Large intestine (tissue), 3 donors: ENCODE measurements around the gene TLX2. TPM values are rescaled to one million over a fixed set of nuclear protein-coding genes. Genes with fewer than 3 reads are reported as not detected.
A peak's percentile ranks its signal among the peaks of the same experiment; 100 is the strongest.

ENCODE experiments used
- DNase-seq, 2 donors: peaks; one replicate each; pipeline versions ENCODE4 v3.0.0 to v3.0.0-alpha.2; 2013
- H3K27ac ChIP-seq: one replicate; pipeline ENCODE4 v1.5.1; 2013; ENCODE audit warnings: low read length
- H3K27me3 ChIP-seq: 2 replicates; pipeline ENCODE4 v1.6.1; 2013; ENCODE audit warnings: low read length; ENCODE audit not compliant: control insufficient read depth, insufficient read depth
- H3K36me3 ChIP-seq: 2 replicates; pipeline ENCODE4 v1.6.1; 2013; ENCODE audit warnings: low read length; ENCODE audit not compliant: control insufficient read depth, insufficient read depth
- H3K4me1 ChIP-seq: one replicate; pipeline ENCODE4 v1.6.1; 2013; ENCODE audit warnings: low read length; ENCODE audit not compliant: control insufficient read depth, insufficient read depth
- H3K4me3 ChIP-seq: one replicate; pipeline ENCODE4 v1.5.1; 2013; ENCODE audit warnings: low read length
- H3K9me3 ChIP-seq: one replicate; pipeline ENCODE4 v1.6.1; 2013; ENCODE audit warnings: mild to moderate bottlenecking, low read depth, low read length, moderate library complexity; ENCODE audit not compliant: control insufficient read depth
- WGBS: methylation state at CpG from one replicate; pipeline ENCODE4 v1.1.5; 2013; ENCODE audit warnings: low lambda C conversion rate; ENCODE audit not compliant: insufficient coverage; 5-methylcytosine and 5-hydroxymethylcytosine counted together
- polyA plus RNA-seq: library from polyadenylated mRNA; unstranded; fragments of 120-200 nt; gene quantifications from one replicate; pipeline ENCODE4 v1.2.1, GENCODE V29; 2013

The TLX2 gene
- polyA plus RNA-seq, 1 donor, result 5.0 TPM

DNA sequence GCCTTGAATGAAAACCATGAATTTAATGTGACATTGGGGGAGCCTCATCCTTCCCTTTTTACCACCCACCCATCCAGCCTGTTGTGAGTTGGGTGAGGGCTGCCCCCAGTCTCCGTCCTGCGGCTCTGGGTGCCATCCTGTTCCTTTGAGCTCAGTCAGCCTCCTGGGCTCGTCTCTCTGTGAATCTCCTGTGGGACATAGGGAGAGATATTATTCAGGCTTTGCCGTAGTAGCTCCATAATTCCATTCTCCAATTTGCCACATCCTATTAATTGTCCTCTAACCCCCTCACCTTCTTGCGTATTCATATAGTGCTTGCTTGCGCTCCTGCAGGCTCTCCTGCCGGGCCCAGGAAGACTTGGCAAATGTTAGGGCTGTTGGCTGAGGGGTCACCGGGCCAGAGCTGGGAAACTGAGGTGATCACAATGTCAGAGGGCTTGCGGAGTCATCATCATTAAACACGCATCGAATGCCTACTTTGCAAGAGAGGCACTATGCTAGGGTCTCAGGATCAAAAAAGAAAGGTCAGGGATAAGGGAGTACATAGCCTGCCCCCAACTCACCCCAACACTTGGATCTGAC is 12.5 kb downstream of the TLX2 start:
- H3K27ac ChIP-seq, result no peak overlapping the region
- no peaks in the 10 kb centered on the region for H3K9me3 ChIP-seq
- WGBS, result no CpG with 5 or more reads among the region's 11 CpGs
- H3K36me3 ChIP-seq, result peaks cover 26% of the 10 kb centered on the region
- DNase-seq, result no peak
- H3K4me1 ChIP-seq, result peaks cover 15% of the 10 kb centered on the region
- H3K4me3 ChIP-seq, result no peak overlapping the region
- no peaks in the 10 kb centered on the region for H3K27me3 ChIP-seq

DNA sequence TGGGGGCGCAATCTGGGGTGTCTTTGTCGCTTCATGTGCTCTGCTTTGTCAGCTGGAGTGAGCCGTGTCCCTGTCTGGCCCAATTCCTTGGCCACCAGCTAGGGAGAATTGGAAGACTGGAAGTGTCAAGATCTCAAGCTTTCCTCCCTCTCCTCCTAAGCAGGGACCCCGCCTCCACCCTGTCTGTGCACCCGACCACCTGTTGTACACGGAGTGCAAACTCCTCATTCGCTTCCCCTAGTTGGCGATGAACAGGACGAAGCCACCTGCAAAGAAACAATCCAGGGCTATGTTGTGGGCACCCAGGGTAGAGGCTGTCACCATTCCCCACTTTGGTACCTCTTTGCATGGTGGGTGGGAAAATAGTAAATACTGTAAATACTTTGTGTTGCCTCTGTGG is 13.5 kb downstream of the TLX2 start:
- Histone ChIP-seq H3K27ac (no peak overlapping the region), H3K4me3 (no peak overlapping the region), H3K27me3 (no peaks in the 10 kb centered on the region), H3K36me3 (peaks cover 30% of the 10 kb centered on the region), H3K9me3 (no peaks in the 10 kb centered on the region), H3K4me1 (peaks cover 15% of the 10 kb centered on the region)
- WGBS, result no CpG with 5 or more reads among the region's 9 CpGs
- no peak for DNase-seq

DNA sequence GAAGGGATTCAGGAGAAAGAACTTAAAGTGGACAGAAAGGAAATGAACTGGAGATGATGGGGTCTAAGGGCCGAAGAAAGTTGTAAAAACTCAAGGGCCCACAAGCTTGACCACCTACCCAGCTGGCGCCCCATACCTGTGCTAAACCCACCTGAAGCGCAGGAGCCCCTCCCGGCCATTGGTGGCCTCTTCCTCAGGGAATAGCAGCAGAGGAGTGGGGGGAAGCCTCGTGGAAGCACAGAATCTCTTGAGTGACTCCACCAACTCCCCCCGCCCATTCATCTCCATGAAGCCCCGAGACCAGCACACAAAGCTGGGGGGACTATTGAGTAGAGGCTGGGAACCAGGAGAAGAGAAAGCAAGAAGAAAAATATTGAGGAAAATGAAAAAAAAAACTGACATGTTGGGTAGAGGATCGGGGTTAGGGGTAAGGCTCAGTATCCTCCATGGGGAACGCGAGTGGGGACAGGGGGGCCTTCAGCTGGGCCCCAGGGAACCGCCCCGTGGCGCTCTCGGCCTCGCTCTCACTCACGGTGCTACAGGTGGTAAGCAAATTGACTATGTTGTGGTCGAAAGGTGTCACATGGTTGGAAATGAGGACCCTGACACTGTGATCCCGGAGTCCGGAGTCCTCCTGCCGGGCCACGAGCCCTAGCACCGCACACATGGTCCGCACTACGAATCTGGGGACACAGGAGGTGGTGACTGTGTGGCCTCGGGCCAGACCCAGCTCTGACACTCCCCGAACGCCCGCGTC is 14.5 kb downstream of the TLX2 start:
- H3K27ac ChIP-seq, result peak overlapping the region; percentile 91
- H3K4me1 ChIP-seq, result peaks cover 15% of the 10 kb centered on the region
- H3K36me3 ChIP-seq, result peaks cover 35% of the 10 kb centered on the region
- 30% methylated on average over 2 of the region's 29 CpGs for WGBS
- H3K9me3 ChIP-seq, result no peaks in the 10 kb centered on the region
- no peaks in the 10 kb centered on the region for H3K27me3 ChIP-seq
- H3K4me3 ChIP-seq, result peak overlapping the region; percentile 96
- DNase-seq, result no peak

DNA sequence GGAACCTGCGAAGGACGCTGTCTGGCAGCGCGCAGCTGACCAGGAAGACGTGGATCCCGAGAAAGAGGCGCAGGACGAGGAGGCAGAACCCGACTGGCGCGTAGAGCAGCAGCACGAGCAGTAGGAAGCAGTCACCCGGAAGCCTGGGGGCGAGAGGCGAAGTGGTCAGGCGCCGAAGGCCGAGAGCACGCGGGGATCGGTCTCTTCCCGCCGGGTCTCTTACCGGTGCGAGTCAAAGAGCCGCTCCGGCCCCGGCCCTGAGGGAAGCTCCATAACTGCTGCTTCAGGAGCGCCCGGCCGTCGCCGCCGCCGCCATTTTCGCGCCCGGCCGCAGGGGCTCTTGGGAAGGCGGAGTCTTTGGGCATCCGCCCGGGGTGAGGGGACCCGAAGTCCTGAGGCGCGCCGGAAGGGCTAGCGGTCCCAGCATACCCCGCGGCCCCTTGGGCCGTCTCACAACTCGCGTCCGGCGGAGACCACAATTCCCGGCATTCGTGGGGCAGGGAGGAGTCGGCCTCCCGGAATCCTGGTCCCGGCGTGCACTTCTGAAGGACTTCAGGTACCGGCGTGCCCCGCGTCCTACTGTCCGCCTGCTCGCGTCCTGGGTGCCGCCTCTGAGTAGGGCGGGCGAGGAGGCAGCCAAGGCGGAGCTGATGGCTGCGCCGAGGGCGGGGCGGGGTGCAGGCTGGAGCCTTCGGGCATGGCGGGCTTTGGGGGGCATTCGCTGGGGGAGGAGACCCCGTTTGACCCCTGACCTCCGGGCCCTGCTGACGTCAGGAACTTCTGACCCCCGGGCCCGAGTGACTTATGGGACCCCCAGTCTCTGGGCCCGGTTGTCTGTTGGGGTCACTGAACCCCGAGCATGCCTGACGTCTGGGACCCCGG is 15.3 kb downstream of the TLX2 start, which contains the start of the genes AUP1 and HTRA2:
AUP1 (minus strand) TSS at position 350 of the 882 bp plus-strand sequence; CDS start at position 273, 77 bp downstream.
HTRA2 (plus strand) TSS at position 577 of the 882 bp plus-strand sequence; CDS start at position 651, 74 bp downstream.
- peaks cover 15% of the 10 kb centered on the region for H3K4me1 ChIP-seq
- WGBS, result no CpG with 5 or more reads among the region's 87 CpGs
- H3K4me3 ChIP-seq, result peak within 1 kb of the TSS; percentile 96
- H3K27me3 ChIP-seq, result no peaks in the 10 kb centered on the region
- H3K9me3 ChIP-seq, result no peaks in the 10 kb centered on the region
- H3K36me3 ChIP-seq, result peaks cover 35% of the 10 kb centered on the region
- H3K27ac ChIP-seq, result peak within 1 kb of the TSS; percentile 91
- DNase-seq, result peak; percentile 99 to 100

DNA sequence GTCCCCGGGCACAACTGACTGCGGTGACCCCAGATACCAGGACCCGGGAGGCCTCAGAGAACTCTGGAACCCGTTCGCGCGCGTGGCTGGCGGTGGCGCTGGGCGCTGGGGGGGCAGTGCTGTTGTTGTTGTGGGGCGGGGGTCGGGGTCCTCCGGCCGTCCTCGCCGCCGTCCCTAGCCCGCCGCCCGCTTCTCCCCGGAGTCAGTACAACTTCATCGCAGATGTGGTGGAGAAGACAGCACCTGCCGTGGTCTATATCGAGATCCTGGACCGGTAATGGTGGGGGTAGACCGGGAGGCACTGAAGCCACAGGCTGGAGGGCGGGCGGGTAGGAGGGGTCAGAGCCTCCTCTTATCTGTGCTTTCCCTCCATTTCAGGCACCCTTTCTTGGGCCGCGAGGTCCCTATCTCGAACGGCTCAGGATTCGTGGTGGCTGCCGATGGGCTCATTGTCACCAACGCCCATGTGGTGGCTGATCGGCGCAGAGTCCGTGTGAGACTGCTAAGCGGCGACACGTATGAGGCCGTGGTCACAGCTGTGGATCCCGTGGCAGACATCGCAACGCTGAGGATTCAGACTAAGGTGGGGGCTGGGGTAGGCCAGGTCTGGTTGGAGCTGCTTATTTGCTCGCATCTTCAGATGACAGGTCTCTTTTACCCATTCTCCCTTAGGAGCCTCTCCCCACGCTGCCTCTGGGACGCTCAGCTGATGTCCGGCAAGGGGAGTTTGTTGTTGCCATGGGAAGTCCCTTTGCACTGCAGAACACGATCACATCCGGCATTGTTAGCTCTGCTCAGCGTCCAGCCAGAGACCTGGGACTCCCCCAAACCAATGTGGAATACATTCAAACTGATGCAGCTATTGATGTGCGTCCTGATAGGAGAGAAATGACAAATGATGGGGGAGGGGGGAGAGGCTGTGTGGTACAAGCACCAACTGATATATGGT is 16.3 kb downstream of the TLX2 start:
- peaks cover 35% of the 10 kb centered on the region for H3K36me3 ChIP-seq
- DNase-seq, result peak in 1 of 2 donors; percentile 70
- peak overlapping the region; percentile 96 for H3K4me3 ChIP-seq
- H3K9me3 ChIP-seq, result no peaks in the 10 kb centered on the region
- H3K27ac ChIP-seq, result peak overlapping the region; percentile 55
- no CpG with 5 or more reads among the region's 54 CpGs for WGBS
- H3K27me3 ChIP-seq, result no peaks in the 10 kb centered on the region
- peaks cover 15% of the 10 kb centered on the region for H3K4me1 ChIP-seq

DNA sequence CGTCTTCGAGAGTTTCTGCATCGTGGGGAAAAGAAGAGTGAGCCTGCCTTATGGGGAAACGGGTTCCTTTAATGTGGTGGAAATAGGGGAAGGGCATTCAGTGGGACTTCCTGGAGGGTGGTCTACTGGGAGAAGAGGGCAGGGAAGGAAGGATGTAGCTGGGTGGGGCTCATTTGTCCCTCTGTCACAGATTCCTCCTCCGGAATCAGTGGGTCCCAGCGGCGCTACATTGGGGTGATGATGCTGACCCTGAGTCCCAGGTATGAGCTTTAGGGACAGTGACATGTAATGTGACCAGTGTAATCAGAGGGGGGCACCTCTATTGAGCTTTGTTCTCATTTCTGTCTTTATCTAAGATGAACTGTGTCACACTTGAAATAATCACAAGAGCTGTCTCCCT is 17.4 kb downstream of the TLX2 start:
- no peak overlapping the region for H3K4me3 ChIP-seq
- H3K9me3 ChIP-seq, result no peaks in the 10 kb centered on the region
- no peak for DNase-seq
- peaks cover 6% of the 10 kb centered on the region for H3K27me3 ChIP-seq
- no CpG with 5 or more reads among the region's 7 CpGs for WGBS
- H3K36me3 ChIP-seq, result peaks cover 29% of the 10 kb centered on the region
- peaks cover 15% of the 10 kb centered on the region for H3K4me1 ChIP-seq
- H3K27ac ChIP-seq, result no peak overlapping the region

DNA sequence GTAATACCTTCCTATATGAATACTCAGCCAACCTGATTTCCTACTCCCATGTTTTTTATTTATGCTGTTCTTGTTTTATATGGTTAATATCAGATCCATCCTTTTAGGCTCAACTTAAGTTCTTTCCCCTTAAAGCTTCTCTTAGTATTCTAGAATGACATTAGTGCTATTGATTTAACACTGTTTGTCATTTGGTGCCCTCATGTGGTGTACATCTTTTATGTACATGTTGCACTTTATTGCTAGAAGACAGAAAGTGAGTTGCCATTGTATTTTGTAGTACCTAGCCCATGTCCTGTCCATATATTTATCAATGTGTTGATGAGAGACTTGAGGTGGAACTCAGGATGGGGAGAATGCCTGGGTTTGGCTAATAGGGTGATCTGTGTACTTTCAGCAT is 18.0 kb downstream of the TLX2 start:
- DNase-seq, result peak in 1 of 2 donors; percentile 37
- H3K4me1 ChIP-seq, result peaks cover 15% of the 10 kb centered on the region
- peaks cover 11% of the 10 kb centered on the region for H3K27me3 ChIP-seq
- no peak overlapping the region for H3K27ac ChIP-seq
- no peak overlapping the region for H3K4me3 ChIP-seq
- no peaks in the 10 kb centered on the region for H3K9me3 ChIP-seq
- peaks cover 24% of the 10 kb centered on the region for H3K36me3 ChIP-seq

DNA sequence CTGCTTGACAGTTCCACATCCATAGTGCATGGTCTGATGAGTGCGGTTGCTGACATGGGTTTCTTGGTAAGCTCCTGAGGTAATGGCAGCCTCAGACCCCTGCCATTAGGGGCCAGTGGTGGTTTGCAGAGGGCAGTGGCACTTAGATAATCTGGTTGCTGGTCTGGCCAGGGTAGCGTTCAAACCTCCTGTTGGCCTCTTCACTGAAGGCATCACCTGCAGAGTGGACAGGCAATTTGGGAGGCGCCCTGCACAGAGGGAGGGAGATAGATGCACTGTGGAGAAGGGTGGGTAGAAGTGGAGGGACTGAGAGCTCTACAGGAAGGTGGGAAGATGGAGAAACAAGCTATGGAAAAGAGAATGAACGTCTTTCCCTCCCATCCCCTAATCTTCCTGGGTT is 19.2 kb downstream of the TLX2 start:
- peaks cover 10% of the 10 kb centered on the region for H3K4me1 ChIP-seq
- peaks cover 22% of the 10 kb centered on the region for H3K27me3 ChIP-seq
- H3K9me3 ChIP-seq, result no peaks in the 10 kb centered on the region
- WGBS, result 100% methylated on average over 1 of the region's 4 CpGs
- no peak overlapping the region for H3K27ac ChIP-seq
- no peak for DNase-seq
- no peak overlapping the region for H3K4me3 ChIP-seq
- peaks cover 13% of the 10 kb centered on the region for H3K36me3 ChIP-seq

DNA sequence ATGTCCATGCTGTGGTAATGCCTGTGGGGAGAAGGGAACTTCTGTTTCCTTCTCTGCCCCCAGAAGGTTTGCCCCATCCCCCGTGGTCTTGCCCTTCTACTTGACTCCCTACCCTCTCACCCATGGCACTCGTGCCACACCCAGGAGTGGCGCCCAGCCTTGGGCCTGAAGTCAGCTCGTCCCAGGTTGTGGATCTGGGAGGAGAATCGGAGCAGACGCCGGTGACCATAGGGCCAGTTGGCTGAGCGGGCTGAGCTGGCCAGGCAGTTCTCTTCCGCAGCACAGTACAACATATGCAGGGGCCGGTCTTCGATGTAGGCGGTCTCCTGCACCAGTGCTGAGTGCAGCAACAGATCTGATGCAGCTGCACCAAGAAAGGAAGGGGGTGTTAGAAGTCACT is 20.2 kb downstream of the TLX2 start:
- Histone ChIP-seq H3K9me3 (no peaks in the 10 kb centered on the region), H3K4me3 (no peak overlapping the region), H3K36me3 (peaks cover 13% of the 10 kb centered on the region), H3K27ac (no peak overlapping the region), H3K27me3 (peaks cover 31% of the 10 kb centered on the region), H3K4me1 (peaks cover 7% of the 10 kb centered on the region)
- DNase-seq, result no peak
- no CpG with 5 or more reads among the region's 12 CpGs for WGBS
